ENCODE results near the gene VOPP1.

GRCh38 chr7:55594870-55595269, 22.6 kb upstream of the VOPP1 start:
- TF ChIP-seq YY1 (IDR thresholded peaks at IDR 0.05; ENCODE audit: insufficient read depth, insufficient read length) (no peak), ZNF274 (IDR thresholded peaks at IDR 0.05; ENCODE audit: low read depth, low read length) (no peak), SUZ12 (IDR thresholded peaks at IDR 0.05; ENCODE audit: extremely low read depth, insufficient read depth, insufficient read length) (no peak)

Measured in NT2/D1 (cell line).